Lung (tissue), 12 donors: ENCODE data around the gene TOX2. TPM values are rescaled to one million over a fixed set of nuclear protein-coding genes. Genes with fewer than 3 reads are reported as not detected.

Source experiments
- ATAC-seq: fragments of 200-7000 bp; cut with Tn5 transposase; one replicate; pipeline ENCODE4 v1.9.1; 2020; ENCODE audit warnings: moderate number of reproducible peaks; ENCODE audit not compliant: insufficient read depth, low FRiP score
- DNase-seq, 3 donors: peaks; one replicate each; pipeline ENCODE4 v3.0.0-alpha.2; 2013 to 2017
- H3K27ac ChIP-seq, 2 donors: one replicate each; pipeline ENCODE4 v1.5.1; 2013; ENCODE audit warnings: mild to moderate bottlenecking in 2 of 2, moderate library complexity in 2 of 2, control low read depth in 1 of 2, inconsistent platforms in 1 of 2, low read depth in 1 of 2, low read length in 1 of 2
- H3K27me3 ChIP-seq, 3 donors: one replicate each; pipeline ENCODE4 v1.5.1; 2013; ENCODE audit warnings: low read length in 2 of 3; ENCODE audit not compliant: control insufficient read depth in 3 of 3, insufficient read depth in 3 of 3
- H3K36me3 ChIP-seq, 4 donors: one replicate each; pipeline ENCODE4 v1.5.1; 2013; ENCODE audit warnings: low read length in 4 of 4, mild to moderate bottlenecking in 1 of 4, moderate library complexity in 1 of 4; ENCODE audit not compliant: control insufficient read depth in 4 of 4, insufficient read depth in 4 of 4
- H3K4me1 ChIP-seq, 5 donors: one replicate each; pipeline ENCODE4 v1.5.1; 2013; ENCODE audit warnings: low read length in 5 of 5, mild to moderate bottlenecking in 2 of 5, moderate library complexity in 1 of 5; ENCODE audit not compliant: control insufficient read depth in 5 of 5, insufficient read depth in 5 of 5
- H3K4me3 ChIP-seq: one replicate; pipeline ENCODE4 v1.5.1; 2013; ENCODE audit warnings: mild to moderate bottlenecking, control low read depth, moderate library complexity
- H3K9ac ChIP-seq, 2 donors: one replicate each; pipeline ENCODE4 v1.5.1; 2013; ENCODE audit warnings: low read length in 2 of 2, control low read depth in 1 of 2; ENCODE audit not compliant: insufficient read depth in 1 of 2
- H3K9me3 ChIP-seq, 4 donors: one replicate each; pipeline ENCODE4 v1.5.1; 2013; ENCODE audit warnings: low read length in 3 of 4, mild to moderate bottlenecking in 1 of 4, moderate library complexity in 1 of 4; ENCODE audit not compliant: control insufficient read depth in 4 of 4, insufficient read depth in 3 of 4
- CTCF ChIP-seq: IDR thresholded peaks from 2 replicates; pipeline ENCODE4 v1.5.1; 2012; ENCODE audit warnings: mild to moderate bottlenecking; ENCODE audit errors: control extremely low read depth, extremely low read depth
- WGBS, 2 donors: extraction: QIAGEN DNeasy Blood & Tissue Kit; methylation state at CpG; one replicate each; pipeline ENCODE4 v1.1.7; 2013; 5-methylcytosine and 5-hydroxymethylcytosine counted together
- polyA plus RNA-seq, 2 donors: library from polyadenylated mRNA; stranded (reverse); fragments of 200-250 nt; gene quantifications; one replicate each; pipeline ENCODE4 v1.2.1, GENCODE V29; 2013
- total RNA-seq, 2 donors: library from RNA; depleted of rRNA in 1 of 2; stranded (reverse); fragments of >200 nt in 1 of 2; gene quantifications; one replicate each; pipeline ENCODE4 v1.2.1, GENCODE V29; 2014 to 2021
- donor health status: control.
- donor health status: control.
- donor health status: Bipolar disorder and iron deficiency.
- donor health status: healthy.
- donor health status: DM: yes; HTN: yes; CAD: no.

The TOX2 gene
- total and polyA plus RNA-seq, 4 donors: 12.0 to 25.5 (median 16.6) TPM

DNA sequence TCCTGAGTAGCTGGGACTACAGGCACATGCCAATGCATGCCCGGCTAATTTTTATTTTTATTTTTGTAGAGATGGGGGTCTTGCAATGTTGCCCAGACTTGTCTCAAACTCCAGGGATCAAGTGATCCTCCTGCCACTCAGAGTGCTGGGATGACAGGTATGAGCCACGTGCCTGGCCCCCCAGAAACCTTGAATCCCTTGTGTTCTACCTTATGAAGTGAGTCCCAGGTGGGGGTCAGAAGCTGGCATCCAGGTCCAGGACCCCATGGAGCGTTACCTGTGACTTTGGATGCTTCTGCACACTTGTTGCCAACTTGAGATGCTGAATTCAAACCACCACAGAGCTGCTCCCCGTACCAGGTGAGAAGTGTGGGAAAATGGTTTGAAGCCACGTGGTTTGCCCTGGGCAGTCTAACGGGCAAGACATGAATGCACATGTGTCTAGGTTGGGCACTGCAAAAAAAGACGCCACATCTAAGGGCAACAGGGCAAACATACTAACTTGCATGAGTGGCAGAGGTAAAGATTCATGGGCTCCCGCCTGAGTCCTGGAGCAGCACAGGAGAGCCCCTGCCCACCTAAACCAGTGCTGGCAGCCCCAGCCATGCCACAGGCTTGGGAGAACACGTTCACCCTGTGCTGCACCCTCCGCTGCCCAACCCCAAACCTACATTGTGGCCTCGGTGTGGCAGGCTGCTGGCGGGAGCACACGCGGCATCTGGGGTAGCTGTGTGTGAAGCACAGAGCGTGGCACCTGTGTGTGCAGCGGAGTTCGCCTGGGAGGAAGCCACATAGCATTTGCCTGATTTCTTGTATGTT, 171.2 kb downstream of the TOX2 start:
- no peaks in the 10 kb centered on the region for H3K27me3 ChIP-seq
- H3K36me3 ChIP-seq: no peaks in the 10 kb centered on the region
- no peak overlapping the region for H3K4me3 ChIP-seq
- H3K4me1 ChIP-seq: peaks cover 0 to 6% (median 2%) of the 10 kb centered on the region in 5 donors
- no peak for DNase-seq
- H3K9me3 ChIP-seq: peaks cover 0 to 1% (median 0%) of the 10 kb centered on the region in 4 donors
- WGBS, 2 donors: 85 to 89% methylated on average over 17 of the region's 17 CpGs
- H3K27ac ChIP-seq: no peak overlapping the region
- ATAC-seq: no peak
- H3K9ac ChIP-seq: no peak overlapping the region
- TF ChIP-seq CTCF: no peak

GRCh38 chr20:44087051-44087856, 172.6 kb downstream of the TOX2 start:
- DNase-seq: no peak
- WGBS, 2 donors: 84 to 86% methylated on average over 15 of the region's 15 CpGs
- H3K4me1 ChIP-seq: peaks cover 0 to 6% (median 0%) of the 10 kb centered on the region in 5 donors
- H3K9me3 ChIP-seq: peaks cover 0 to 2% (median 0%) of the 10 kb centered on the region in 4 donors
- H3K27me3 ChIP-seq: no peaks in the 10 kb centered on the region
- H3K36me3 ChIP-seq: no peaks in the 10 kb centered on the region
- no peak overlapping the region for H3K4me3 ChIP-seq
- no peak overlapping the region for H3K9ac ChIP-seq
- no peak for TF ChIP-seq CTCF
- no peak overlapping the region for H3K27ac ChIP-seq
- ATAC-seq: no peak

GRCh38 chr20:44087857-44088120, 173.1 kb downstream of the TOX2 start:
- ATAC-seq (no peak), DNase-seq (no peak)
- no peak for TF ChIP-seq CTCF

More at GRCh38 chr20:44087857-44088120, 173.1 kb downstream of the TOX2 start:
- Histone ChIP-seq H3K4me3 (no peak overlapping the region), H3K27me3 (no peaks in the 10 kb centered on the region), H3K27ac (no peak overlapping the region), H3K4me1 (peaks cover 0 to 6% (median 0%) of the 10 kb centered on the region in 5 donors), H3K36me3 (no peaks in the 10 kb centered on the region), H3K9me3 (peaks cover 0 to 2% (median 0%) of the 10 kb centered on the region in 4 donors), H3K9ac (no peak overlapping the region)
- 84 to 92% methylated on average over 4 of the region's 4 CpGs for WGBS, 2 donors
